HG02884 (cell line): ENCODE results near the gene NOL7.

ENCODE experiments used
- ATAC-seq: cut with Tn5 transposase; IDR thresholded peaks from one replicate; pipeline ENCODE4 v1.9.1; 2021; ENCODE audit warnings: mild to moderate bottlenecking, moderate library complexity; ENCODE audit not compliant: unreplicated experiment

The NOL7 gene

DNA sequence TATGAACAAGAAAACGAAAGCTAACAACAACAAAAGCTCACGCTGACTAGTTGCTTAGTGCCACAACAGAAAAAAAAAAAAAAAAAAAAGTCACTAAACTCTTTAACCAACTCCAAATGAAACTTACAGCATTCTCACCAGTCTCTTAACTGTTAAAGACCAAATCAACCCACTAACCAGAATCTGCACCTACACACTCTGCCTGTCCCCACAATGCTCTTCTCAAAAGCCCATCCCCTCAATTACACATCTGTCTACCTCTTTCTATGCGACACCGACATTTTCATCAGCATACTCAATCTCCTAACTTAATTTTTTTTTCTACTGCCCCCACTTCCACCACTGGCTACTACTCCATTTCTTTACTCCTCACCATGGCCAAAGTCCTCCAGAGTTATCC is 34.3 kb downstream of the NOL7 start:
- ATAC-seq: no peak

DNA sequence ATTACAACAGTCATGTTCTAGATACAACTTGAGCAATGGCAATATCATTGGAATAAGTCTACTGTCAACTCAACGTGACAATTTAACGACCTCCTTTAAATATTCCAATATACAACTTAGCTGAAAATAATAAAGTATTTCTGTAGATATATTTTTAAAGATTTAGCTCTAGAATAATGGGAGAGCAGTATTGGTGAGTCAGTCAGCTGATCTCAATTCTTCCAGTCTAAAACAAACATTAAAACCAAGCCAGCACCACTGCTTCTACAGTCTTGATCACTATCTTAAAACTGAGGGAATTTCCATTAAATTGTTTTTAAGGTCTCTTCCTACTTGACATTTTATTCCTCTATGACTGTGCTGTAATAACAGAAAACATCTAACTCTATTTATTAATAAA is 38.2 kb downstream of the NOL7 start:
- no peak for ATAC-seq

DNA sequence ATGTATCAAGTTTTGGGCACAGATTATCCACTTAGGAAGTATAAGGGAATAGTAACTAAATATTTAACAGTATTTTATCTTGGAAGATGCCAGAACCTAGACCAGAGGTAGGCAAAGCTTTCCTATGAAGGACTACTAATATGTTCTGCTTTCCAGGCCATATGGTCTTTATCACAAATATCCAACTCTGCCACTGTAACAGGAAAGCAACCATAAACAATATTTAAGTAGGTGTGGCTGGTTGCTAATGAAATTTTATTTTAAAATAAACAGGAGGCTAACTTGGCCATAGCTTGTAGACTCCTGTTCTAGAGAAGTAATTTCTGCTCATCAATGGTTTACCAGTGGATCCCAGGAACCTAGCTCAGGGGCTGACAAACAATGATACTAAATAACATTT is 39.4 kb downstream of the NOL7 start:
- ATAC-seq: no peak

- ATAC-seq: no peak
These were observed 40.6 kb downstream of the NOL7 start for GRCh38 chr6:13655700-13656099.

DNA sequence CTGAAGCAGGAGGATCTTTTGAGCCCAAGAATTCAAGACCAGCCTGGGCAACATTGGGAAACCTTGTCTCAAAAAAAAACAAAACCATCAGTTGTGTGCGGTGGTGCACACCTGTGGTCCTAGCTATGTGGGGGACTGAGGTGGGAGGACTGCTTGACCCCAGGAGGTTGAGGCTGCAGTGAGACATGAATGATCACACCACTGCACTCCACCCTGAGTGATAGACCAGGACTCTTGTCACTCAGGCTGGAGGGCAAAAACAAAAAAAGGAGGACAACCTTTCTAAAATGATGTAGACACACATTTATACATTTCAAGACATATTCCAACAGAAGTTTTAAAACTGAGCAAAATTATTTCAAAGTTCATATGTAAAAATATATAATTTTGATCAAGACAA is 45.1 kb downstream of the NOL7 start:
- no peak for ATAC-seq

- ATAC-seq: no peak
These were observed 45.8 kb downstream of the NOL7 start for GRCh38 chr6:13660893-13661292.

DNA sequence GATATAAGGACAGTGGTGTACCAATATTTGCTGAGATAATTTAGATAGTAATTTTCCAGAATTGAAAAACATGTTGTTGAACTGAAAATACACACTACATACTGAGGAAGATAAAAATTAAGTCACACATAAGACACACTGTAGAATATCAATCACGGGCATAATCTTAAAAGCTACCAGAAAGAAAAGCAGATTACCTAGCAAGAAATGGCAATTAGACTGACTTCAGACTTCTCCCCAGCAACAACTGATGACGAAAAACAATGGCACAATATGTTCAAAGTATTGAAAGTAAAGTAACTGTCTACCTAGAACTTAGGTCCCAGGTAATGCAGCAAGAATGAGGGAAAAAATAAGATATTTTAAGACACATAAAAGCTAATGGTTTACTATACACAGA is 46.5 kb downstream of the NOL7 start:
- ATAC-seq: no peak

DNA sequence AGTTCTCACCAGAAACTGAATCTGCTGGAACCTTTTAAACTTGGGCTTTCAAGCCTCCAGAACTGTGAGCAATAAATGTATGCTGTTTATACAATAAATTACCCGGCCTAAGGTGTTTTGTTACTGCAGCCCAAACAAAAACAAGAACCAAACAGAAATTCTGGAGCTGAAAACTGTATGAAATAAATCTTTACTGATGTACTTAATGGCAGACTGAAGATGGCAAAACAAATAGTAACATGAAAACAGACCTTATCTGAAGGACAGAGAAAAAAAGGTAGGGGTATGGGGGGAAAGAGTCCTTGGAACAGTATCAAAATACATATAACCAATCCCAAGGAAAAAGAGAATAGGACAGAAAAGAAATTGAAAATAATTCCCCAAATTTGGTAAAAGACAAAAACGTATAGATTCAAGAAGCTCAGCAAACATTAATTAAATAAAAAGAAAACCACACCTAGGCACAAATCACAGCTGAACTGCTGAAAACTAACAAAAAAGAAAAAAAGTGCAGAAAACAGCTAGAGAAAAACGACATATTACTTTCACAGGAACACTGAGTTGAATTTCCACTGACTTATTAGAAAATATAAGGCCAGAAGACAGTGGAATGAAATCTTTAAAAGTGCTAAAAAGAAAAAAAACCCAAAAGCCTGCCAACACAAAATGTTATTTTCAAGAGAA is 47.7 kb downstream of the NOL7 start:
- no peak for ATAC-seq

- no peak for ATAC-seq
These were observed 48.9 kb downstream of the NOL7 start for GRCh38 chr6:13663986-13664385.

- no peak for ATAC-seq
These were observed 49.7 kb downstream of the NOL7 start for GRCh38 chr6:13664703-13665352.

GRCh38 chr6:13666194-13667105 is 51.3 kb downstream of the NOL7 start:
- ATAC-seq: no peak

DNA sequence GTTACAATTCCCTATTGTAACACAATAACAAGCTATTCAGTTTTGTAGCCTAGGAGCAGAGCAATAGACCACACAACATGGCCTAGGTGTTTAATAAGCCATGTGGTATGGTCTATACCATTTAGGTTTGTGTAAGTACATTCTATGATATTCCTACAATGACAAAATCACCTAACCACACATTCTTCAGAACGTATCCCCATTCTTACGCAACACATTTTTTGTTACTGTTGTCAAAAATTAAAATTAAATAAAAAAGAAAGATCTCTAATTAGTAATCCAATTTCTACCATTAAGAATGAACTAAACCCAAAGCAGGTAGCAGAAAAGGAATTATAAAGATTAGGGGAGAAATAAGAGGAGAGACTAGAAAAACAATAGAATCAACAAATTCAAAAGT is 52.5 kb downstream of the NOL7 start:
- ATAC-seq: no peak

DNA sequence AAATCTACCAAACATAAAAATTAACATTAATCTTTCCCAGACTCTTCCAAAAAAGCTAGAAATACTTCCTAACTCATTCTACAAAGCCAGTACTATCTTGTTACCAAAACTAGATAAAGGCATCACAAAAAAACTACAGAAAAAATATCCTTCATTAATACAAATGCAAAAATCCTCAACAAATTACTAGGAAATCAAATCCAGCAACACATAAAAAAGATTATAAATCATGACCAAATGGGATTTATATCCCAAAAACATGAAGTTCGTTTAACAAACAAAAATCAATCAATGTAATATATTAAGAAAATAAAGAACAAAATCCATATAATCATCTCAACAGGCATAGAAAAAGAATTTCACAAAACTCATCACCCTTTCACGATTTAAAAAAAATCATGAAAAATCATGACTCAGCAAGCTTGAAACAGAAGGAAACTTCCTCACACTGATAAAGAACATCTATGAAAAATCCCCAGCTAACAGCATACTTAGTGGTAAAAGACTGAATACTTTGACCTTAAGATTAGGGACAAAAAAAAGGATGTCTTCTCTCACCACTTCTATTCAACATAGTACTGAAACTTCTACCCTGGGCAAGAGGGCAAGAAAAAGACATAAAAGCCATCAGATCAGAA is 53.3 kb downstream of the NOL7 start:
- ATAC-seq: no peak

DNA sequence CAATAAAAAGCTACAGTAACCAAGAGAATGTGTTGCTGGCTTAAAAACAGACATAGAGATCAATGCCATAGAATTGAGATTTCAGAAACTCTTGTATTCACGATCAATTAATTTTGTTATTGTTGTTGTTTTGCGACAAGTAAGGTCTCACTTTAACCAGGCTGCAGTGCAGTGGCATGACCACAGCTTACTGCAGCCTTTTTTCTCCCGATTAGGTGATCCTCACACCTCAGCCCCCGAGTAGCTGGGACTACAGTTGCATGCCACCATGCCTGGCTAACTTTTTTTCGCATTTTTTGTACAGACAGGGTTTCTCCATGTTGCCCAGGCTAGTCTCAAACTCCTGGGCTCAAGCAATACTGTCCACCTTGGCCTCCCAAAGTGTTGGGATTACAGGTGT is 54.3 kb downstream of the NOL7 start:
- ATAC-seq: no peak
